ENCODE measurements around the gene THSD7A.

The THSD7A gene

GRCh38 chr7:11817111-11817740, 14.8 kb downstream of the THSD7A start:
- DNase-seq (ENCODE audit: low read depth in 2 of 2): no peak

- no peak for DNase-seq (ENCODE audit: low read depth in 2 of 2)
Observed at GRCh38 chr7:11811709-11812108, 20.3 kb downstream of the THSD7A start.

- no peak for DNase-seq (ENCODE audit: low read depth in 2 of 2)
Observed at GRCh38 chr7:11810043-11810625, 21.9 kb downstream of the THSD7A start.

- no peak for DNase-seq (ENCODE audit: low read depth in 2 of 2)
Observed at GRCh38 chr7:11807000-11807399, 25.0 kb downstream of the THSD7A start.

- DNase-seq (ENCODE audit: low read depth in 2 of 2): no peak
Observed at GRCh38 chr7:11804621-11805020, 27.4 kb downstream of the THSD7A start.

GRCh38 chr7:11795231-11795630, 36.8 kb downstream of the THSD7A start:
- no peak for DNase-seq (ENCODE audit: low read depth in 2 of 2)

- DNase-seq (ENCODE audit: low read depth in 2 of 2): no peak
Observed at GRCh38 chr7:11792166-11792565, 39.8 kb downstream of the THSD7A start.

- no peak for DNase-seq (ENCODE audit: low read depth in 2 of 2)
Observed at GRCh38 chr7:11788568-11788967, 43.4 kb downstream of the THSD7A start.

- DNase-seq (ENCODE audit: low read depth in 2 of 2): no peak
Observed at GRCh38 chr7:11787534-11787933, 44.5 kb downstream of the THSD7A start.

- DNase-seq (ENCODE audit: low read depth in 2 of 2): no peak
Observed at GRCh38 chr7:11786186-11786585, 45.8 kb downstream of the THSD7A start.

GRCh38 chr7:11784769-11785536, 47.0 kb downstream of the THSD7A start:
- no peak for DNase-seq (ENCODE audit: low read depth in 2 of 2)

GRCh38 chr7:11779864-11780674, 51.9 kb downstream of the THSD7A start:
- DNase-seq (ENCODE audit: low read depth in 2 of 2): no peak

GRCh38 chr7:11776039-11776438, 56.0 kb downstream of the THSD7A start:
- no peak for DNase-seq (ENCODE audit: low read depth in 2 of 2)

GRCh38 chr7:11775401-11775800, 56.6 kb downstream of the THSD7A start:
- DNase-seq (ENCODE audit: low read depth in 2 of 2): no peak

- DNase-seq (ENCODE audit: low read depth in 2 of 2): no peak
Observed at GRCh38 chr7:11768263-11768662, 63.7 kb downstream of the THSD7A start.

- DNase-seq (ENCODE audit: low read depth in 2 of 2): no peak
Observed at GRCh38 chr7:11767148-11767547, 64.8 kb downstream of the THSD7A start.

- DNase-seq (ENCODE audit: low read depth in 2 of 2): no peak
Observed at GRCh38 chr7:11760372-11760771, 71.6 kb downstream of the THSD7A start.

- DNase-seq (ENCODE audit: low read depth in 2 of 2): no peak
Observed at GRCh38 chr7:11758627-11759111, 73.3 kb downstream of the THSD7A start.

GRCh38 chr7:11757153-11757552, 74.8 kb downstream of the THSD7A start:
- DNase-seq (ENCODE audit: low read depth in 2 of 2): no peak

GRCh38 chr7:11754933-11755332, 77.1 kb downstream of the THSD7A start:
- no peak for DNase-seq (ENCODE audit: low read depth in 2 of 2)

GRCh38 chr7:11754123-11754522, 77.9 kb downstream of the THSD7A start:
- no peak for DNase-seq (ENCODE audit: low read depth in 2 of 2)

- no peak for DNase-seq (ENCODE audit: low read depth in 2 of 2)
Observed at GRCh38 chr7:11753433-11753832, 78.6 kb downstream of the THSD7A start.
